GM18520 (cell line): ENCODE measurements around the gene RTF2.
"Not testable (repeated sequence)": the region's sequence is repeated elsewhere in the genome, so short reads cannot be mapped to it uniquely, and the experiment has no call there.

Source experiments
- ATAC-seq: cut with Tn5 transposase; IDR thresholded peaks from one replicate; pipeline ENCODE4 v1.9.1; 2021; ENCODE audit not compliant: unreplicated experiment

The RTF2 gene

DNA sequence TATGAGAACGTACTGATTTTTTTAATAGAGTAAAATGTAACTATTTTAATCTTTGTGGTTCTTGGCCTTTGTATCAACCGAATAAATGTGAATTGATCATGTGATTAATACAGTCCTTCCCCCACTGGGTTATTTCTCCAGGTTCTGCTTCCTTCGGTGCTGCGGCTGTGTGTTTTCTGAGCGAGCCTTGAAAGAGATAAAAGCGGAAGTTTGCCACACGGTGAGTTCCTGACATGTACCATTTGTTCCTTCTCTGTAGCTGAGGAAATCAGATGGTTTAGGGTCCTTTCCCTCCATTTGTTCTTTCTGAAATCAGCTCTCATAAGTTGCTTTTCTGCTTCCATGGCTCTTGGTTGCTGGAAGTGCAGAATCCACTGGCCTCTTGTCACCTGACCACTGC is 15.5 kb downstream of the RTF2 start:
- ATAC-seq, result no peak

DNA sequence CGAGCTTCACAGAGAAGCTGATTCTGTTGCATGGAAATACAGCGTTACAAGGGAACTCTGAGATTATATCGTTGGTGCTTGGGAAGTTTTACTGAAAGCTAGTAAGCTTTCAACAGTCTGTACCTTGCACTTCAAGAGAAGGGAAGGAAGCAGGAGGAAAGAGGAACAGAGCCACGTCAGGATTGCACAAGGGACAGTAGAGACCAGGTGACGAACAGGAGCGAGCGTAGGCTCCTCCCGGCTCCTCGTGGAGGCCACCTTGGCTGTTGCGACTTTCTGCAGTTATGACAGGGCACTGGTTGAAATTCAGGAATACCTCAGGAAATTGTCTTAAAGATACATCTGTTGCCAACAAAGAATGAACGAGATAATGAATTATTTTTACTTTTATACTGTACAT is 18.8 kb downstream of the RTF2 start:
- no peak for ATAC-seq

DNA sequence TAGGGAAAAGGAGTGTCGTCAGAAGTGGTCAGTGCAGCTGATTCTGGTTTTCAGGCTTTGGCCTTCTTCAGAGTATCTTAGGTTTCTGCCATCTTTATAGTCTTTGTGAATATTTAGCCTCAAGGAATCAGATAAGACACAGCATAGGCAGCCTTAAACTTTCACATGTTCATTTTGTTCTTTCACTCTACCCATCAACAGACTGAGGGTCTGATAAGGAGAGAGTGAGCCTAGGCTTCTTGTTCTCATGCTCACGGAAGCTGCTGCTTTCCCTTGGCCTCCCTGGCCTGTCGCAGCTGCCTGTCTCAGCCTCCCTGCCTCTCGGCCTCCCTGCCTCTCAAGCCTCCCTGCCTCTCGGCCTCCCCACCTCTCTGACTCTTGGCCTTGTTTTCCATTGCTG is 20.1 kb downstream of the RTF2 start:
- ATAC-seq, result no peak

DNA sequence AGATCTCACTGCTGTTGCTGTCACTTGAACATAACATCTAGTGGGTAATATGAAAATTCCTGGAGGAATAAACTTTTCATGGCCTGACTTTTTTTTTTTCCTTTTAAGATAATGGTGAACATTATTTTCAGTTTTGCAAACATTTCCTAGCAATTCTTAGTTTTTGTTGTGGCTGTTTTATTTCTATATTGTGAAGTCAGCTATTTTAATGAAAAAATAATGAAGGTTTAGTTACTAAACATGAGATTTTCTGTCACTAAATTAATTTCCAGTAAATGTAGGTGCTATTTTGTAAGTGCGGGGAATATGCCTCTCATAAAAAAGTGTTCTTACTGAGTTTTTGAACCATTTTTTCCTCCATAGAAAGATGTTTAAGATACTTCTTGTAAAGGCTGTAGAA is 32.7 kb downstream of the RTF2 start:
- ATAC-seq, result no peak

DNA sequence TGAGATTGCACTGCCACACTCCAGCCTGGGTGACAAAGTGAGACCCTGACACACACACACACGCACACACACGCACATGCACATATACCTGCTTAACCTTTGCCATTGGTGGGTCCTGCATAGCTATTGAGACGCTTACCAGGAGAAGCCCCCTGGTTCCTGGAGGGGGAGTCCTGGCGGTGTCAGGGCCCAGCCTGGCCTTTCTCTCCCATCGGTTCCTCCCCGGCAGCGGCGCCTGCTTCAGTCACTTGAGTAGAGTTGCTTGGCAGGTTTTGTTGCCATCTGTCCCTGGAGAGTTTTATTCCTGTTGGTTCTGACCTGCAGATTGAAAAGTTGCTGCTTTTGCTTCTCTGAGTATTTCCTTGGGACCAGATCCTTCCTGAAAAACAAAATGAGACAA is 35.5 kb downstream of the RTF2 start:
- ATAC-seq, result no peak

DNA sequence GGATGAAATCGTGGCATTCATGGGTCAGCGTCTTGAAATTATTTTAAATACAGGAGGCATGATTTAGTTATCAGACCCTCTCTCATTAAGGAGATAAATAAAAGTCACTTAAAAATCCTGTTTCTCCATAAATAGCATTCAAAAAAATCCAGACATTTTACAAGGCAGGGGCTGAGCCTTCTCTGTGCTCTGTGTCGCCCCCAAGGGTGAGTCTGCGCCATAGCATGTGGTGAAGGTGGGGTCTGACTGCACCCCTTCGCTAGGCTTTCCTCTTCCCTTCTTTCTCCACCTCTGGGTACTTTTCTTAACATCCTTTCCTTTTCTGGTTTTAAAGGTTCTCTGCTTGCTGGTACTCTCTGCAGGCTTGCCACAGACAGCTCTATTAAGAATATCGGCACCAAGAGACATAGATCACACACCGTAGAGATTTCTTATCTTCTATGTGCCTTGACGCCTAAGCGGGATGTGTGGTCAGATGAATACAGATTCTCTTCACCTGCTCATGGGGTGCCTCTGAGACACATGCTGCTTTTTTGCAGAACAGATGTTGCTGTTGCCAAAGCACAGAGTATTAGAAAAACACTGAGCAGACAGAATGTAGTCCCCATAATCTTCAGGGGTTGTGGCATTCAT is 36.1 kb downstream of the RTF2 start:
- ATAC-seq, result no peak

DNA sequence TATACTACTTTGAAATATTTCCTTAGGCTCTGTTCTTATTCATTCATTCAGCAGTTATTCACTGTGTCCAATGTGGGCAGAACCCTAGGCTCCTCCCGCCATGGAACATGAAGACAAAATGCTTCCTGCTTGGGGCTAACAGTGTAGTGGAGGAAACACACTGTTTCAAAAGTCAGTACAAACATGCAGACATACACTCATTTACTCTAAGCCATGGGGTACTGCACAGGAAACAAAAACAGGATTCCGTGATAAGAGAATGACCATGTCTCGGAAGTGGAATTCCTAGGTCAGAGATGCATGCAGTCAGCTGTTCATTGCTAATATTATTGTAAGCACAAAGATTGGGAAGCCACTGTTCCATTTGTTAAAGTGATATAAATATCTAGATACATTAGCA is 37.7 kb downstream of the RTF2 start:
- ATAC-seq, result no peak

DNA sequence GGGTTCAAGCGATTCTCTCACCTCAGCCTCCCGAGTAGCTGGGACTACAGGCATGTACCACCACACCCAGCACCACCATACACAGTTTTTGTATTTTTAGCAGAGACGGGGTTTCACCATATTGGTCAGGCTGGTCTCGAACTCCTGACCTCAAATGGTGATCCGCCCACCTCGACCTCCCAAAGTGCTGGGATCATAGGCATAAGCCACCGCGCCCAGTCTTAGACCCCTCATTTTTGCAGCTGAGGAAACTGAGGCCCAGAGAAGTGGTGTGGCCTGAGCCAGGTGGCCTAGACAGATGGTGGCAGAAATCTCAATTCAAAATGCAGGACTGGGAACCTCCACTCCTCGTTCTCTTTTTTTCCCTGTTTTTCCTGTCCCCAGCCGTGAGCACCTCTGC is 43.5 kb downstream of the RTF2 start:
- no peak for ATAC-seq

DNA sequence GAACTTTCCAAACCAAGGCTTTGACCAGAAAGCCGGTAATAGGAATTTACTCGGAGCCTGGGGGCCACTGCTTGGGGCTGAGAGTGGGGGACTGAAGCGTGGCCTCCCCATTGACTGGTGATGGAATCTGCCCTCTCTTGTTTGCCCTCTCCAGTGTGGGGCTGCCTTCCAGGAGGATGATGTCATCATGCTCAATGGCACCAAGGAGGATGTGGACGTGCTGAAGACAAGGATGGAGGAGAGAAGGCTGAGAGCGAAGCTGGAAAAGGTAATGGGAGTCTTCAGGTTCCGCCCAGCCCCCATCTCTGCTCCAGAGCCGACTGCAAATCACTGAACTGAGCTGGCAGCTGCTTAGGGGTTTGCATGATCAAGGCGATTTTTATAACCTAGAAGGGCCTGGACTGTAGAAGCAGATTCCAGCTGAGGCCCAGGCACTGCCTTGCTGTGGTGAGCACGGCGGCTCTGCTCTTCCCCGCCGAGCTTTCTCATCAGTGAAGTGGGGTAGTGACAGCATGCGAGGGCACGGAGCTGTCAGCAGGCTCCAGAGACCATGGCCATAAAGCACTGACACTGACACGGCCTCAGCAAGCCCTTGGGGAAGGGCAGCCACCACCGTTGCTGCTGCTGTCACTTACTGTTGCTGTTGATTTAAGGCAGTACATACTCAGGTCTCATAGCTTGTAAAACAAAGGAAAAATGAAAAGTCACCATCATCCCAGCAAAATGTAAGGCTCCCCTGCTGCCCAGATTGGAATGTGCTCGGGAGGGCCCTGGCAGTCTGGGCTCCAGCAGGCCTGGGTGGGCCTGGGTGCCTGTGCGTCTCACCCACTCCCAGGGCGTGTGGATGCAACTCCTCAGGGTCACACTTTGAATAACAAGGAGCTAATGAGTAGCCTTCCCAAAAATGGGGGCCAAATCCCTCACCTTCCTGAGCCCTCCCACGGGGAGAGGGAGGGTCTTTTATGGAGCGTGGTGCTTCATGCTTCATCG is 45.0 kb downstream of the RTF2 start:
- ATAC-seq, result no peak

- ATAC-seq, result no peak
These were observed 48.2 kb downstream of the RTF2 start for GRCh38 chr20:56516631-56517030.

- ATAC-seq, result no peak
These were observed 48.8 kb downstream of the RTF2 start for GRCh38 chr20:56517211-56517610.

GRCh38 chr20:56517641-56518040 is 49.2 kb downstream of the RTF2 start:
- ATAC-seq, result no peak

- ATAC-seq, result no peak
These were observed 49.7 kb downstream of the RTF2 start for GRCh38 chr20:56518126-56518525.

- ATAC-seq, result no peak
These were observed 50.4 kb downstream of the RTF2 start for GRCh38 chr20:56518721-56519398.

DNA sequence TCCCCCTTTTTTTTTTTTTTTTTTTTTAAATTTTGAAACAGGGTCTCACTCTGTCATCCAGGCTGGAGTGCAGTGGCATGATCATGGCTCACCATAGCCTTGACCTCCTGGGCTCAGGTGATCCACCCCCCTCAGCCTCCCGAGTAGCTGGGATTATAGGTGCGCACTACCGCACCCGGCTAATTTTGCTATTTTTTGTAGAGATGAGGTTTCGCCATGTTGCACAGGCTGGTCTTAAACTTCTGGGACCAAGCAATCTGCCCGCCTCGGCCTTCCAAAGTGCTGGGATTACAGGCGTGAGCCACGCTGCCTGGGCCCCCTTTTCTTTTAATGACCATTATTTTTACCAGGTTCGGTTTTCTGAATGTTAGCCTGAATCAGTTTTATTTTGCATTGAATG is 51.1 kb downstream of the RTF2 start:
- no peak for ATAC-seq

DNA sequence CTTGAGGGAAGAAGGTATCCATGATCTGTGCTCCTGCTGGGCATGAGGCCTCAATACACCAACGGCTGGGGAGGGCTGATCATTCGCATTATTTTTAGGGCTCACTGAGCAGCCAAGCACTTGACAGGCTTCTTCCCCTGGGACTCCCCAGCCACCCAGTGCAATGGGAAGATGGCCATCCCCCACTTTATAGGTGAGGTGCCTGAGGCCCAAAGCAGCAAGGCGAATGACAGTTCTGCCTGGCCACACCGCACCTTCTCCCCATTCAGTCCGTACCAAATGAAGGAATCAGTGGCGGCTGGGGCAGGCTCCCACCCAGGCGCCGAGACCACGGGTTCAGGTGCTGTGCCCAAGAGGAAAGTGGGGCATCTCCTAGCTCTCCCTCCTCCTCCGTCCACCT is 51.8 kb downstream of the RTF2 start:
- no peak for ATAC-seq

- not testable (repeated sequence) for ATAC-seq
These were observed 52.4 kb downstream of the RTF2 start for GRCh38 chr20:56520746-56521354.

- ATAC-seq, result no peak
These were observed 53.9 kb downstream of the RTF2 start for GRCh38 chr20:56522311-56522710.

DNA sequence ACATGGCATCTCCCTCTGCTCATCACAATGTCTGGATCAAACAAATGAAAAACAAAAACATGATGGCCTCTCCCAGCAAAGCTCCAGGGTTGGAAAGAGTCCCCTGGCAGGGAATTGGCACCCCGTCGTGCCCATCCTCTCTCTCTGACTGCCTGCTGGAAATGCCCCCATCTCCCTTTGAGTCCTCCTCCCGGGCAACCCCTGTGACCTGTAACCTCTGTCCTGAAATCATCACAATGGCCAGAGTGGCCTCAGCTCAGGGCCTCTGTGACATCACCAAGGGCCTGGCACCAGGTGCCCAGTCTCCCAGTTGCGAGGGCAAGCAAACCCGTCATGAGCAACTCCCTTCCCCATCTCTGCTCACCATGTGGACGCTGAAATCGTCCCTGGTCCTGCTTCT is 56.0 kb downstream of the RTF2 start, which contains the start of gene FAM209A:
TSS of gene FAM209A (plus strand) at position 301 of the 400 bp plus-strand sequence. CDS start at position 366, 65 bp downstream.
- not testable (repeated sequence) for ATAC-seq

GRCh38 chr20:56527521-56527920 is 59.1 kb downstream of the RTF2 start:
- no peak for ATAC-seq

GRCh38 chr20:56532946-56533345 is 64.5 kb downstream of the RTF2 start, which contains the start of gene FAM209B:
FAM209B (plus strand) TSS chr20:56533246; CDS start chr20:56533342, 96 bp downstream.
- not testable (repeated sequence) for ATAC-seq
